Gastrocnemius medialis (tissue), 4 donors: ENCODE measurements around the gene KCNAB1. TPM values are rescaled to one million over a fixed set of nuclear protein-coding genes. Genes with fewer than 3 reads are reported as not detected.

Experiments used
- ATAC-seq, 2 donors: fragments of 150-250 bp; one replicate each; pipeline ENCODE4 v1.9.1; 2016
- DNase-seq, 2 donors: peaks; one replicate each; pipeline ENCODE4 v3.0.0-alpha.2; 2019
- H3K27ac ChIP-seq, 4 donors: fragments of 200-600 bp; sonication (generic); 1 replicate in 1 of 4; 2 replicates in 3 of 4; pipeline ENCODE4 v1.5.1; 2016 to 2018; ENCODE audit warnings: mild to moderate bottlenecking in 2 of 4, moderate library complexity in 1 of 4
- H3K27me3 ChIP-seq, 3 donors: fragments of 200-600 bp; sonication (generic) in 2 of 3; 1 replicate in 1 of 3; 2 replicates in 2 of 3; pipeline versions ENCODE4 v1.5.1 to v1.6.0; 2016 to 2019; ENCODE audit warnings: mild to moderate bottlenecking in 1 of 3, moderate library complexity in 1 of 3
- H3K36me3 ChIP-seq, 2 donors: fragments of 200-600 bp; sonication (generic) in 1 of 2; one replicate each; pipeline ENCODE4 v1.5.1; 2017 to 2018
- H3K4me1 ChIP-seq, 2 donors: fragments of 200-600 bp; sonication (generic) in 1 of 2; one replicate each; pipeline ENCODE4 v1.5.1; 2016 to 2017; ENCODE audit warnings: mild to moderate bottlenecking in 2 of 2
- H3K4me3 ChIP-seq, 4 donors: fragments of 200-600 bp; sonication (generic) in 3 of 4; 1 replicate in 1 of 4; 2 replicates in 3 of 4; pipeline ENCODE4 v1.5.1; 2016 to 2019; ENCODE audit warnings: mild to moderate bottlenecking in 2 of 4
- H3K9me3 ChIP-seq, 3 donors: fragments of 200-600 bp; sonication (generic) in 2 of 3; 1 replicate in 1 of 3; 2 replicates in 2 of 3; pipeline ENCODE4 v1.5.1; 2016 to 2019
- CTCF ChIP-seq, 5 experiments: fragments of 450-650 bp in 3 of 5; fragments of 200-600 bp in 2 of 5; sonication (generic) in 2 of 5; IDR thresholded peaks in 4 of 5; conservative IDR thresholded peaks in 1 of 5; 1 replicate in 4 of 5; 2 replicates in 1 of 5; pipeline ENCODE4 v1.5.1; 2016 to 2019; ENCODE audit warnings: antibody characterized with exemption in 5 of 5, mild to moderate bottlenecking in 3 of 5, moderate library complexity in 3 of 5
- POLR2A ChIP-seq, 2 donors: fragments of 450-650 bp; IDR thresholded peaks; one replicate each; pipeline ENCODE4 v1.6.1; 2017; ENCODE audit warnings: antibody characterized with exemption in 2 of 2, mild to moderate bottlenecking in 2 of 2, moderate library complexity in 2 of 2
- in situ Hi-C, 4 donors: fragments of 200-750 bp; cut with MboI; loops; one replicate each; pipeline versions ENCODE4 v1.15.0 to v1.8.0; 2017; ENCODE audit warnings: low sequenced_read_pairs in 4 of 4
- intact Hi-C: fragments of 100-400 bp; cut with DNase I; formaldehyde crosslinking; loops from one replicate; pipeline ENCODE4 v1.15.1; 2023; ENCODE audit warnings: low total_unique reads
- total RNA-seq, 4 donors: library from RNA; depleted of rRNA; stranded (reverse); fragments of >200 nt; gene quantifications; one replicate each; pipeline versions ENCODE4 v1.1.0 to v1.2.3, GENCODE V29; 2016

KCNAB1 gene
- total RNA-seq, 4 donors from 2014 or later: 0.46 to 3.6 (median 1.9) TPM

GRCh38 chr3:156150434-156151066 is 30.2 kb downstream of the KCNAB1 start:
- no peaks in the 10 kb centered on the region for H3K9me3 ChIP-seq
- DNase-seq (peak in 1 of 2 donors; percentile 25), ATAC-seq (peak; percentile 76 to 88)
- intact Hi-C loops (loop anchor here (1.0 to 10.0 kb wide), 5 partner anchors 300 to 930 kb away; partner anchors contain the start of gene TIPARP), in situ Hi-C loops (loop anchor here in 3 of 4 donors (10.0 to 25.0 kb wide), 3 partner anchors 354 to 937 kb away; no protein-coding TSS in a partner anchor)
- TF ChIP-seq POLR2A (IDR thresholded peaks at IDR 0.05) (no peak), CTCF (IDR thresholded peaks at IDR 0.05 in 4 of 5, conservative IDR thresholded peaks at IDR 0.05 in 1 of 5) (peak; percentile 64 to 86 (median 76))
- H3K27me3 ChIP-seq: no peaks in the 10 kb centered on the region
- no peak overlapping the region for H3K4me3 ChIP-seq
- H3K27ac ChIP-seq: peak overlapping the region; percentile 14 to 64 (median 54)
- H3K4me1 ChIP-seq: peaks cover 9 to 20% of the 10 kb centered on the region in 2 donors
- no peaks in the 10 kb centered on the region for H3K36me3 ChIP-seq

- TF ChIP-seq POLR2A (IDR thresholded peaks at IDR 0.05) (no peak), CTCF (IDR thresholded peaks at IDR 0.05 in 4 of 5, conservative IDR thresholded peaks at IDR 0.05 in 1 of 5) (peak in 4 of 5 experiments; percentile 31 to 57 (median 46))
- no peaks in the 10 kb centered on the region for H3K9me3 ChIP-seq
- intact Hi-C loops (loop anchor here (2.0 to 10.0 kb wide), 4 partner anchors 299 to 929 kb away; partner anchors contain the start of gene TIPARP), in situ Hi-C loops (loop anchor here in 3 of 4 donors (10.0 to 25.0 kb wide), 3 partner anchors 353 to 935 kb away; no protein-coding TSS in a partner anchor)
- DNase-seq (peak in 1 of 2 donors; percentile 28), ATAC-seq (no peak)
- no peak overlapping the region for H3K4me3 ChIP-seq
- no peak overlapping the region for H3K27ac ChIP-seq
- no peaks in the 10 kb centered on the region for H3K36me3 ChIP-seq
- H3K4me1 ChIP-seq: peaks cover 9 to 20% of the 10 kb centered on the region in 2 donors
- H3K27me3 ChIP-seq: no peaks in the 10 kb centered on the region
These were observed 31.5 kb downstream of the KCNAB1 start for GRCh38 chr3:156151824-156152428.

GRCh38 chr3:156158656-156159295 is 38.4 kb downstream of the KCNAB1 start:
- intact Hi-C loops (loop anchor here (10.0 kb wide), 1 partner anchor 516 kb away; the partner anchor contains the start of gene TIPARP), in situ Hi-C loops (loop anchor here in 3 of 4 donors (10.0 to 25.0 kb wide), 3 partner anchors 346 to 929 kb away; no protein-coding TSS in a partner anchor)
- Histone ChIP-seq H3K36me3 (no peaks in the 10 kb centered on the region), H3K27ac (no peak overlapping the region), H3K27me3 (no peaks in the 10 kb centered on the region), H3K4me3 (no peak overlapping the region), H3K9me3 (no peaks in the 10 kb centered on the region), H3K4me1 (no peaks in the 10 kb centered on the region)
- no peak for DNase-seq
- TF ChIP-seq CTCF (IDR thresholded peaks at IDR 0.05 in 4 of 5, conservative IDR thresholded peaks at IDR 0.05 in 1 of 5): no peak
- no peak for TF ChIP-seq POLR2A (IDR thresholded peaks at IDR 0.05)
- ATAC-seq: no peak

- no peak for ATAC-seq
- in situ Hi-C loops (loop anchor here in 1 of 4 donors (25.0 kb wide), 1 partner anchor 927 kb away; no protein-coding TSS in a partner anchor), intact Hi-C loops (no loop called here)
- DNase-seq: no peak
- no peak for TF ChIP-seq POLR2A (IDR thresholded peaks at IDR 0.05)
- no peak for TF ChIP-seq CTCF (IDR thresholded peaks at IDR 0.05 in 4 of 5, conservative IDR thresholded peaks at IDR 0.05 in 1 of 5)
- Histone ChIP-seq H3K27me3 (no peaks in the 10 kb centered on the region), H3K27ac (no peak overlapping the region), H3K4me3 (no peak overlapping the region), H3K4me1 (no peaks in the 10 kb centered on the region), H3K9me3 (no peaks in the 10 kb centered on the region), H3K36me3 (no peaks in the 10 kb centered on the region)
These were observed 40.3 kb downstream of the KCNAB1 start for GRCh38 chr3:156160647-156161046.
